Smooth muscle cell of trachea (primary cell): Measurements from ENCODE around the gene CWC15. TPM values are rescaled to one million over a fixed set of nuclear protein-coding genes. Genes with fewer than 3 reads are reported as not detected.

ENCODE experiments used
- total RNA-seq: library from RNA; depleted of rRNA; stranded (reverse); fragments of >200 nt; gene quantifications from 2 replicates; pipeline ENCODE4 v1.2.1, GENCODE V29; 2014

The CWC15 gene
- 26.5 and 65.5 TPM in 2 replicates for total RNA-seq

GRCh38 chr11:94973099-94973968 lies at the start of gene CWC15, which contains the start of gene KDM4D:
Gene CWC15, minus strand, starts transcription at chr11:94973556. Its CDS starts 1,371 bp downstream, at chr11:94972185.
Gene KDM4D, plus strand, starts transcription at chr11:94973709. Its CDS starts 23,664 bp downstream, at chr11:94997373.

Other genes starting within 250 kb of the CWC15 start
- 30.4 and 44.8 TPM in 2 replicates for gene AMOTL1, start 205.2 kb downstream of the CWC15 start, total RNA-seq
- gene KDM4D, start 153 bp upstream of the CWC15 start, total RNA-seq, result 0.66 and 1.2 TPM in 2 replicates
- not detected in 2 replicates for gene KDM4E, start 51.7 kb upstream of the CWC15 start, total RNA-seq
- gene KDM4F, start 75.9 kb upstream of the CWC15 start, total RNA-seq, result not detected in 2 replicates
- gene SRSF8, start 93.4 kb upstream of the CWC15 start, total RNA-seq, result 15.2 and 16.1 TPM in 2 replicates
- gene ENDOD1, start 116.3 kb upstream of the CWC15 start, total RNA-seq, result 62.4 and 79.2 TPM in 2 replicates